HG02870 (cell line): ENCODE results near the gene CIAO2A.
A peak's percentile ranks its signal among the peaks of the same experiment; 100 is the strongest.
"Not testable (repeated sequence)": the region's sequence is repeated elsewhere in the genome, so short reads cannot be mapped to it uniquely, and the experiment has no call there.

Experiments
- ATAC-seq: cut with Tn5 transposase; IDR thresholded peaks from one replicate; pipeline ENCODE4 v1.9.1; 2021; ENCODE audit warnings: mild to moderate bottlenecking, moderate library complexity; ENCODE audit not compliant: unreplicated experiment

The CIAO2A gene

DNA sequence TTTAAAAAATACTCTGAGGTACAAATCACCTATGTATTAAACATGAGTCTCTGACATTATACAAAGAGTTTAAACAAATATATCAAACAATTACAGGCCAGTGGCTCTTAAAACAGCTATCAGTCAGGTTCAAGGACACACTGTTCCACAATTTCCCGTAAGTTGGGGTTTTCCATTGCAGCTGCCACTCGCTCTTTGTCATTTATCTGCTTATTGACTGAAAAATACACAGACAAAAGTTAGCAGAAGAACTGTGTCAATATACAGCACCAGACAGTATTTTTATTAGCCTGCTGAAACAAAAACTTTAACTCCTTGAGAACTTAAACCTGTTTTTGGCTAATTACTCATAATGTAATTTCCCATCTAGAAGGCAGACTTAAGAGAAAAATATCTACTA is 20.8 kb downstream of the CIAO2A start:
- no peak for ATAC-seq

DNA sequence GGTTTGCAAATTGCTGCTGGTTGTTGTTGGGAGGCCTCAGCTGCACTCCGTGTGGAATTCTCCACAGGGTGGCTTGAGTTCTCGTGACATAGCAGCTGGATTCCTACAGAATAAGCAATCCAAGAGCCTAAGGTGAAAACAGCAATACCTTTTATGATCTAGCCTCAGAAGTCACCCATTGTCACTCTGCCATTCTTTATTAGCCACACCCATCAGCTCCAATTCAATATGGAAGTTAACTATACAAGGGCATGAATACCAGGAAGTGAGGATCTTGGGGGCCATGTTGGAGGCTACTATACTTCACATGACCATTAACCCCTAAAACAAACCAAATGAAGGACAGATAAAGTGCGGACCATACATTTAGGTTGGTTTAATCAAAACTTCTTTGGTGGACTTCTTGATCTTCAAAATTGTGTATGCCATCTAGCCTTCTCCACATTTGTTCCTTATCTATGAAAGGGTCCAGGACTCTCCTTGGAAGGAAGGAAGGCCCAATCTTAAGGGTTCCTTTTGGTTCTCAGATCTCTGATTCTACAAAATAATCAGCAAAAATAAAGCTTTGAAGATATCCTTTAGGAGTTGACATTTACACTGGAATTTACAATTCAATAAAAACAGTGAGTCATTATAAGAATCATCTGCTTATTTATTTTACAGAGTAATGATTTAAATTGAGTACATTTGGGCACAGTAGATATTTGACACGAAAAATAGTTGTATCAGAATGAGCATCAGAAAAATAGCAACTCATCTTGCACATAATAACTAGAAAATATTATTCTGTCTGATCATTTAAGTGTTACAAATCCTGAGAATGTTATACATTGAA is 21.5 kb downstream of the CIAO2A start:
- no peak for ATAC-seq

DNA sequence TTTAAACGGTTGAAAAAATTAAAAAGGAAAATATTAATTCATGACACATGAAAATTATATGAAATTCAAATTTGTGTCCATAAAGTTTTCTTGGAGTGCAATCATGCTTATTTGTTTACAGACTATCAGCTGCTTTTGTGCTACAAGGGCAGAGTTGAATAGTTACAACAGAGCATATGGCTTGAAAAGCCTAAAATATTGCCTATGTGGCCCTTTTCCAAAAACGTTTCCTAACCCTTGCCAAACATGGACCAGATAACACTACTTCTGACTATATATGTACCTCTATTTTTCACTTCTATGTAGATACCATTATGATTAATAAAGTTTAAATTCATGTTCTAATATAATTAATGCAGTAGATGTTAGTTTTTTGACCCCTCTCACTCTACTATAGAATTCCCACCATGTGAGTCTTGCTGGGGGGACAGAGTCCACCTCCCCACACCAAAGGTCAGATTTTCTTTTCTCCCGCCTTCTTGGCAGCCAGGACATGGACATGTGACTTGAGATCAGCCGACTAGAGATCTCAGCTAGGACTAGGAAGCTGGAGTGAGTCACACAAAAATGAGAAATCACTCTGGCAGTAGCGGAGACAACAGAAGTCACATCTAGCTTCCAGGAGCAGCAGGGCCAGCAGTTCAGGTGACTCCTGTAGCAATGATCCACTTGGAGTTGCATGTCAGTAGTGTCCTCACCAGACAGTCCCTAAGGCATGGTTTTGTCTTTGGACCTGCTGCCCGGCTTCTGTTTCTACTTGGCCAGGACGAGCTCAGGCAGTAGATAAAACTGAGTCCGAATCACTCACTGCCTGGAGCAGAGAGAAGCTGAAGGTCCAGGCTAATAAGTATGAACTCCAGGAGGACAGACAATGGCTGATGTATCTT is 22.4 kb downstream of the CIAO2A start:
- no peak for ATAC-seq

DNA sequence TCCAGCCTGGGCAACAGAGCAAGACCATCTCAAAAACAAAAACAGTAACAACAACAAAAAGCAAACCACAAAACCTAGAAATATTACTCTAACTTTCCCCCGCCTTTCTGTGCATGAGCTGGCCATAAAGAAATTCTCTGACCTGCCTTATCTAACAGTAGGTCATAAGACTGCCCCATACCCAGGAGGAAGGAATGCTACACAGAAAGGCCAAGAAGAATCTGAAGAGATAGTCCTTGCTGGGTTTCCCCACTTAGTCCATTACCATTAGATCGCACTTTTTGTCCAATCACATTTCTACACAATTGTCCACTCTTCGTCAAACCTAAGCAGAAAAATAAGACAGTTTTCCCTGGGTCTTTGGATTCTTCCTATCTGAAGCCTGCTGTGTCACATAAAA is 23.5 kb downstream of the CIAO2A start:
- ATAC-seq = no peak

DNA sequence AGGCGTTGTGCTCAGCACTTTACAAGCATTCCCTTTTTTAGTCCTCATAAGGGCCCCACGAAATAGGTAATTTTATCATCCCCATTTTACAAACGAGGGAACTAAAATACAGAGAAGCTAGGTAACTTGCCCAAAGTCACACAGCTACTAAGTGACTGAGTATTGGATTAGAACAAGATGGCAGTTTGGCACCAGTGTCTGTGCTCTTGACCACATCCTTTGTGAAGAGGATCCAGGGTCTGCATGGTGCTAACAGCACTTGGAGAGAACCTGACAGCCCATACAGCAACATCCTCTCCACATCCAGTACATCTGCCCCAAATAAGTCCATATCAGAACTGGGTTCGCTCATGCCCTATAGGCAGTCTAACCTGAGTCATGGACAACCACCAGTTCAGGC is 25.5 kb downstream of the CIAO2A start:
- ATAC-seq = no peak

DNA sequence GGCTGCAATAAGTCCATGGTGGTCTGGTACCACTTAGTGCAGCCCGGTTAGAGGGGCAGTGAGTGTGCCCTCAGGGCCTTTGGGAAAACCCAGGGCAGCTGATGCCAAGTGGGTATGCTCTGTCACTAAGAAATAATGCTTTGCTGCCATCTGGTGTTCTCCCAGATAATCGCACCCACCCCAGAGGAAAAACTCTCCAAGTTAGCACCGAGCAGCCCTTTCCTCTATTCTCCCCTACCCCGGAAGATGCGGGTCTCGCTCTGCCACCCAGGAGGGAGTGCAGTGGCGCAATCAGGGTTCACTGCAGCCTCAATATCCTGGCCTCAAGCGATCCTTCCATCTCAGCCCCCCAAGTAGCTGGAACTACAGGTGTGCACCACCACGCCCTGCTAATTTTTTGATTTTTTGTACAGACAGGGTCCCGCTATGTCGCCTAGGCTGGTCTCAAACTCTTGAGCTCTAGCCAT is 26.0 kb downstream of the CIAO2A start:
- ATAC-seq = no peak

DNA sequence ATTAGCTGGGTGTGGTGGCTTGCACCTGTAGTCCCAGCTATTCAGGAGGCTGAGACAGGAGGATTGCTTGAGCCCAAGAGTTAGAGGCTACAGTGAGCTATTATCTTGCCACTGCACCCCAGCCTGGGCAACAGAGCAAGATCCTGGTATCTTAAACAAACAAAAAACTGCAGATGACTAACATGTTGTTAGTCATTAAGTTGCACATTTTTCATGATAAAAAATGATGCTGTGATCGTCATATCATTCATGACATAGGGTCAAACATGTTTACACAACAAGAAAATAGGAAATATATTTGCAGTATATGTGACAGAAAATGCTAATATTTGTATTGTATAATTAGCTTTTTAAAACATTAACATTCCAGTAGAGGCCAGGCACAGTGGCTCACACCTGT is 27.2 kb downstream of the CIAO2A start:
- no peak for ATAC-seq

DNA sequence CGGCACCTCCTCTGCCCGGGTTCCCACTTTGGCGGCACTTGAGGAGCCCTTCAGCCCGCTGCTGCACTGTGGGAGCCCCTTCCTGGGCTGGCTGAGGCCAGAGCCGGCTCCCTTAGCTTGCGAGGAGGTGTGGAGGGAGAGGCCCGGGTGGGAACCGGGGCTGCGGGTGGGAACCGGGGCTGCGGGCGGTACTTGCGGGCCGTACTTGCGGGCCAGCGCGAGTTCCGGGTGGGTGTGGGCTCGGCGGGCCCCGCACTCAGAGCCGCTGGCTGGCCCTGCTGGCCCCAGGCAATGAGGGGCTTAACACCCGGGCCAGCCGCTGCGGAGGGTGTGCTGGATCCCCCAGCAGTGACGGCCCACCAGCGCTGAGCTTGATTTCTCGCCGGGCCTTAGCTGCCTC is 32.9 kb downstream of the CIAO2A start:
- no peak for ATAC-seq

DNA sequence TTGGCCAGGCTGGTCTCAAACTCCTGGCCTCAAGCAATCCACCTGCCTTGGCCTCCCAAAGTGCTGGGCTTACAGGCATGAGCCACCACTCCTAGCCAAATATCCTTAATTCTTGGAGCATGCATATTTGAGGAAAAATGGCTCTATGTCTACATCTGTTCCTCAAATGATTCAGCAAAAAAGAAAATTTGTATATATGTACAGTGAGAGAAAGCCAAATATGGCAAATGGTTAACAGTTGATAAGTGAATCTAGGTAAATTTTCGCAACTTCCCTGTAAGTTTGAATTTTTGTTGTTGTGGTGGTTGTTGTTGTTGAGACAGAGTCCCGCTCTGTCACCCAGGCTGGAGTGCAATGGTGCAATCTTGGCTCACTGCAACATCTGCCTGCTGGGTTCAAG is 34.5 kb downstream of the CIAO2A start:
- not testable (repeated sequence) for ATAC-seq

DNA sequence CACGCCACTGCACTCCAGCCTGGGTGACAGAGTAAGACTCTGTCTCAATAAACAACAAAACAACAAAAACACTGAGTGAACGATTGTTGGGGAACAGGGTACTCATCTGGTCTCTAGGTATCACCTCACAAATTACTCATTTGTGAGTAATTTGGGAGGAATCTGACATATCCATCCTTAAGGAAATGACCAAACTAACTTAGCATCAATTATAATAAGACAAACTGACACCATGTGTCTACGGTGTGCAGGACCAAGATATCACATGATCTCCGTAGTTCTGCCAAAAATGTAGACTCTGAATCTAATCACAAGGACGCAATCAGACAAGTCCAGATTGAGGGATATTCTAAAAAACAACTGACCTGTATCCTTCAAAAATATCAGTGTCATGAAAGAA is 35.4 kb downstream of the CIAO2A start:
- ATAC-seq = no peak

DNA sequence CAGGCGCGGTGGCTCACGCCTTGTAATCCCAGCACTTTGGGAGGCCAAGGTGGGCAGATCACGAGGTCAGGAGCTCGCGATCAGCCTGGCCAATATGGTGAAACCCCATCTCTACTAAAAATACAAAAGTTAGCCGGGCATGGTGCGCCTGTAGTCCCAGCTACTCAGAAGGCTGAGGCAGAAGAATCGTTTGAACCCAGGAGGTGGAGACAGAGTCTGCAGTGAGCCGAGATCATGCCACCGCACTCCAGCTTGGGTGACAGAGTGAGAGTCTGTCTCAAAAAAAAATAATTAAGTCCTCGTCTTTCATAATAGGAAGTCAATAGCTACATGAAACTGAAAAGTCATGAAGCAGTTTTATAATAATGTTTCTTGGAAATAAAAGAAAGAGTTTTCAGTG is 40.0 kb downstream of the CIAO2A start:
- not testable (repeated sequence) for ATAC-seq

DNA sequence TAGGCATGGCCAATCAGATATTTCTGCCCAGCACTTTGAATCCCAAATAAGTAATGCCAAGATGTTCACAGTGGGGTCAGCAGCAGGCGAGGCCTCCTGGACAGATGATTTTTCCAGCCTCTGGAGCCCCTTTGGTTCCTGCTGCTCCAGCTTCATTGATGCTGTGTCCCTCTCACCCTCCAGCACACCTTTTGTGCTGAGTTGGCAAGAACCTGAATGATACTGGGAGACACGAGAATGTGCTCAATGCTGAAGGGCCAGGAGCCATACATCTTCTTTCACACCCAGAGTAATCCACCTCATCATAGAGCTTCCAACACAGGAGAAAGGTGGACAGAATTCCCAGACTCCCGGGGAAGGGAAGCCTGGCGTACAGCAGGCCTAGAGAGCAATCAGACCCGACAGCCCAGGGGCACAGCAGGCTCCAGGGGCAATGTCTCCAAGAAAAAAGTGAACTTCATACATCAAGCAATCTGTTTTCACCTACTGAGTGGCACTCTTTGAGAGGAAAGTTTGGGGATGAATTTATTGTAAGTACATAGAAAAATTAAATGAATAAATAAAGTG is 40.6 kb downstream of the CIAO2A start:
- ATAC-seq = no peak

DNA sequence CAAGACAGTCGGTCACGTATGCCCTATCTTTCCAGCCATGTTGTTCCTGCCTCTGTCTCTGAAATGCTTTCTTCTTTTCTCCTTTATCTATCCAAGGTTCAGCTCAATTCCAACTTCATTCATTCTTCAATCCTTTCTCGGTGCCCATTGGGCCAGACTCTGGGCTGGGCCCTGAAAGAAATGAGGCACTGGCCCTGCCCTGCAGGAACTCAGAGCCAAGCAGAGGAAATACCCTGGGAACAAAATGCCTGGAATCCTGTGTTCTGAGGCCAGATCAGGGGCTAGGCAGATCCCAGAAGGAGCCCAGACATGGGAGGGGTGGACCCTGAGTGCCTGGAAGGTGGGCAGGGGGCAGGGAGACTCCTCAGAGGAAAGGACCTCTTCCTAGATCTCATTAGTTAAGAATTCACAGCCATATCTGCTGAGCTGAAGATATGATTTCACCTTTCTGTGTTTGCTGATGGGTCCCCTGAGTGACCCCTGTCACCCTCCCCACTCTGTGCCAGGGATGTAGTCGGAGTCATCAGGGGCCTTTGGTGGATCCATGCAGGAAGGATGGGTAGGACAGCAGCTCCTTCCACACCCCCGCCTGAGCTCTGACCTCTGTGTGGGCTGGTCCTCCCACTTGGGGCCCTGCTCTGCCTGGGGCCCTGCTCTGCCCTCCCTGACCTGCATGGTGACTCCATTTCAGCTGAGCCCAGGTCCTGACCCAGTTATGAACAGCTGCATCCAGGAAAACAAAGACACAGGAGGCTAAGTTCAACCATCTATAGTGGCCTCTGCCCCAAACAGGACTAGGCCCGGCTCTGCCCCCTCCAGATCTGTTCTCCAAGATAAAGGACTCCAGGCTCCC is 42.0 kb downstream of the CIAO2A start:
- no peak for ATAC-seq

DNA sequence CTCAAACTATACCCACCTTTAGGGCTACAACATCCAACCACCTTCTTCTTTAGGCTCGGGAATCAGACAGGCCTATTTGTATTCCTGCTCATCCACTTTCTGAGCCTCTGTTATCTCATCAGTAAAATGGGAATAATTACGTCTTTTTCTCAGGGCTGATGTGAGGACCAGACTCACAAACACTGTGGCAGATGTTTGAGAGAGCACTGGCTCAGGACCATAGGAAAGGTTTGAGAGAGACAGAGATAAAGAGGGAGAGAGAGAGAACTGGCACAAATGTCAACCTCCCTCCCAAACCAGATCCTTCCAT is 42.6 kb downstream of the CIAO2A start:
- ATAC-seq = no peak

DNA sequence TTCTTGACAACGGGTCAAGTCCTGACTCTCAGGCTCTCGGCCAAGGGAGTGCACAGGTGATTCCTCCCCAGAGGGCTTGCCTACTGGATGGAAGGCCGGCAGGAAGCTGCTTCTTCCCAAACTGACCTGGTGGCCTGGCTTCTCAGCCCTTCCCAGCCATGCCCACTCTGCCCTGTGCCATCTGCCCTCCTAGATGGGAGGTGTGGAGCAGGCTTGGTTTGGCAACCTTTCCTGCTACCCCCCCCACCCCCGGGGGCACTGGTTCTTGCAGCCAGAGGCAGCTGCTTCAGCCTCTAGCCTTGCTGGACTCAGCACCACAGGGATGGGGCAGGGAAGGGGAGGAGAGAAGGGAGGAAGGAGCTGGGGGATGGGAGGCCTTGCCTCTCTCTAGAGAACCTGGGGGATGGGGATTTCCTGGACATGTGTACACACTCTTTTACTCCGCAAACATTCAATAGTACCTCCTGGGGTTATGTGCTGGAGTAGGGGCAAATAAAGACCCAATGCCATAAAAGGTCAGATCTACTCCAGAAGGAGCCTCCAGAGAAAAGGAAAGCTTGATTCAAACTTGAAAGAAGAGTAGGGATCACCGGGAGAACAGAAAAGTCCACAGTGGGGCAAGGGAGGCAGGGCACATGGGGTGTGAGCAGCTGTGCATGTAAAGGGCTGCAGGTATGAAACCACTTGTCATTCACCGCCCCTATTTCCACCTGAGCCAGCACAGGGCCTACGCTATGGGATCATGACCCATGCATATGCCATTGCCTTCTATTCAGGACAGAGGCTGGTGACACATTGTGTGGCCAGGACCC is 43.2 kb downstream of the CIAO2A start:
- ATAC-seq = no peak

DNA sequence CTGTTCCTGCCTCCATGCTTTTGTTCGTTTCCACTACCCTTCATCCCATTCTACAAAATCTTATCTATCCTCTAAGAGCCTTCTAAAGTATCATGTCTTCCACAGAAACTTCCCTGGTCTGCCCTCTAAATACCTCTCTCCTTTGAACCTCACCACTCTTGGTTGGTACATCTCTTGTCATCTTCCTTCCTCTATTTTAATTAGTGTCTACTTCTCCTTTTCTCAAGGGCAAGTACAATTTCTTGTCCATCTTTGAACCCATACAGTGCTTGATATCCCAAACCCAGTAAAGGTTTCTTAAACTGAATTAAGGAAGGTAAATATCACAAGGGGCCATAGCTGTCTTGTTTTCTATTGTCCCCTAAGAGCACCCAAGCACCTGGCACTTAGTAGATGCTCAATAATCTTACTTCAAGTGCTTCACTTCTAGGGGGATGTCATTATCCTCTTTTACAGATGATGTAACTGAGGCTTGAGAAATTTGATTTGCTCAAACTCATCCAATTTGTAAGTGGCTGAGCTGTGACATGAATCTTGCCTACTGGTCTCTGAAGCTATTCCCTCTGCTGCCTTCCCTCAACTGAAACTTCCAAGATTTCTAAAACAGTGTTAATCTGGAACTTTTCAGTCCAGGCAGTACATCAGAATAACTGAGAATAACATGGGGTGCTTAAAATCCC is 44.7 kb downstream of the CIAO2A start:
- ATAC-seq = no peak

DNA sequence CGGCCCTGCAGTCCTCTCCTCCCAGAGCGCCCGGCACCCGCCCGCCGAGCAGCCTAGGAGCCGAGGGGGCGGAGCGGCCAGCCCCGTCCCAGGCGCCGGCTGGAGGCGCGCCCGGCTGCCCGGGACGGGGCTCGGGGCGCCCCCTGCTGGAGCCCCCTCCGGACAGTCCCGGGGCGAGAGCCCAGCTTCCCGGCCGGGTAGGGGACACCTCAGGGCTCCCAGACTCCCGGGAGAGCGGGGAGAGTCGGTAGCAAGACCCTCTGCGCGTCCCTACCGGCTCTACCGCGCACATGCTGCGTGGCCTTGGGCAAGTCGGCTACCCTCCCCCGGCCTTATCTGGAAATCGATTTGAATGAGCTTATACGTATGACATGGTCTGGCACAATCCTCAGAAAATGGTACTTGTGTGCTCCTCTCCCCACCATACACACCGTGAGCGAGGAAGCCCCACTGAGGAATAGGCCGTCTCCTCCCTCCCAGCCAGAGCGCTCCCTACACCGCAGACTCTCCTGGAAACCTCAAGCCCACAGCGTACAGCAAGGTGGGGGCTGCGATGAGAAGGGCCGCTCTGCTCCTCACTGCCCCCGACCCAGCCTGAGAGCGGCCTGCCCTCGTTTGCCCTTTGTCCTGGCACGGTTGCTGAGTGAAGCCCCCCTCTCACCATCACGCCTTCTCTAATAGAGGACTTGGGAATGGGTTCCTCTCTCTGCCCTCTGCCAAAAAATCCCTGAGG is 47.1 kb downstream of the CIAO2A start, which contains the start of gene DAPK2:
TSS of gene DAPK2 (minus strand) at position 65 of the 733 bp plus-strand sequence. CDS start 6,224 bp downstream, outside the sequence.
- peak; percentile 47 for ATAC-seq

DNA sequence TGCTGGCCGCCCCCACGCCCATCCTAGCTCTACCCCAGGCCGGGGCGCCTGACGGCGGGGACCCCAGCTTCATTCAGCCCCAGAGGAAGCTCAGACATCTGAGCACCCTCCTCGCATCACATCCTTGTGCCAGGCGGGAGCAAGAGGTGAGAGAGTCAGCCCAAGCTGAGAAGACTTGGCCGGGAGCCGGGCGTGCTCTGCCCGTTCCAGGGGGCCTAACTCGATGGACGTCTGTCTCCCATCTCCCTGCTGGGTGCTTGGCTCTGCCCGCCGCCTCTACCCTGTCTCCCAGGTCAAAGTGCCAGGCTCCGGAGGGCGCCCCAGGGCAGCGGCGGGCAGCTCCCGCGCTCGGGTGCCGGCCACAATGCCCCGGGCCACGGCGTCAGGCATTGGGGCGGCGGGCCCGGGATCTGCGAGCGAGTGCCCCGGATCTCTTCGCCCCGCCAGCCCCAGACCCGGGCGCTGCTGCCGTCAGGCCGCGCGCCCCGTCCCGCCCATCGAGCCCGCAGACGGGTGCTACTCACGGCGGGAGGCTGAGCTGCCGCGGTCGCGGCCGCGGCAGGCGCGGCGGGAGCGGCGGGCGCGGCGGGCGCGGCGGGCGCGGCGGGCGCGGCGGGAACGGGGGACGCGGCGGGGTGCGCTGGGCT is 47.7 kb downstream of the CIAO2A start:
- ATAC-seq = peak; percentile 32
